ENCODE data around the gene FNTB.

GRCh38 chr14:64950889-64951288 lies 35.8 kb upstream of the FNTB start:
- TF ChIP-seq CTCF (IDR thresholded peaks at IDR 0.05) (no peak), POLR2A (IDR thresholded peaks at IDR 0.05) (no peak)
